H1 (cell line): Measurements from ENCODE around the gene PFDN4. TPM values are rescaled to one million over a fixed set of nuclear protein-coding genes. Genes with fewer than 3 reads are reported as not detected.

Source experiments
- CTCF ChIA-PET: fragments of 300-600 bp; sonication (Branson Sonifier 250); formaldehyde crosslinking; loops from one replicate; lab custom pipeline; 2021; ENCODE audit not compliant: partially characterized antibody; lab: Charles Lee
- POLR2A ChIA-PET: fragments of 300-600 bp; sonication (Branson Sonifier 250); formaldehyde crosslinking; loops from one replicate; lab custom pipeline; 2021; ENCODE audit warnings: inconsistent platforms; ENCODE audit not compliant: partially characterized antibody; lab: Charles Lee
- DNase-seq, 2 experiments: peaks; one replicate each; pipeline versions ENCODE4 v3.0.0 to v3.0.0-alpha.2; 2010 to 2022; ENCODE audit warnings: low spot score in 2 of 2, low read depth in 1 of 2, mixed read lengths in 1 of 2
- FAIRE-seq: peaks from 2 replicates; lab custom pipeline; 2011; peaks lifted over from hg19 to GRCh38; lab: Jason Lieb, UNC
- H2AFZ ChIP-seq: 2 replicates; pipeline ENCODE4 v1.8.1; 2012; ENCODE audit warnings: low read length, inconsistent platforms
- H2AK5ac ChIP-seq: 2 replicates; pipeline ENCODE4 v1.6.1; 2013; ENCODE audit warnings: low read depth, low read length
- H2BK120ac ChIP-seq: replicated peaks from 2 replicates; pipeline ENCODE3; 2013; ENCODE audit warnings: low read depth, low read length, inconsistent platforms
- H2BK12ac ChIP-seq: 2 replicates; pipeline ENCODE4 v1.6.1; 2013; ENCODE audit warnings: low read depth, low read length
- H2BK15ac ChIP-seq: 2 replicates; pipeline ENCODE4 v1.6.1; 2013; ENCODE audit warnings: low read length
- H2BK20ac ChIP-seq: 2 replicates; pipeline ENCODE4 v1.6.1; 2013; ENCODE audit warnings: low read length
- H2BK5ac ChIP-seq: 2 replicates; pipeline ENCODE4 v1.6.1; 2013; ENCODE audit warnings: low read depth, low read length
- H3K14ac ChIP-seq: 2 replicates; pipeline ENCODE4 v1.6.1; 2013; ENCODE audit warnings: inconsistent platforms; ENCODE audit not compliant: insufficient read length
- H3K18ac ChIP-seq: 2 replicates; pipeline ENCODE4 v1.6.1; 2013; ENCODE audit warnings: low read length; ENCODE audit errors: extremely low read depth
- H3K23ac ChIP-seq: 2 replicates; pipeline ENCODE4 v1.6.1; 2013; ENCODE audit warnings: inconsistent platforms; ENCODE audit not compliant: insufficient read length
- H3K23me2 ChIP-seq: 2 replicates; pipeline ENCODE4 v1.6.1; 2013; ENCODE audit warnings: low read depth, low read length
- H3K27ac ChIP-seq: 2 replicates; pipeline ENCODE4 v1.6.1; 2011; ENCODE audit warnings: low read depth, low read length, inconsistent platforms
- H3K27me3 ChIP-seq, 4 experiments: replicated peaks in 1 of 4; 1 replicate in 1 of 4; 2 replicates in 3 of 4; pipeline versions ENCODE4 v1.6.1 to v1.8.1; 2011 to 2013; ENCODE audit warnings: low read length in 3 of 4, mild to moderate bottlenecking in 3 of 4, inconsistent platforms in 2 of 4, mixed read lengths in 2 of 4, moderate library complexity in 1 of 4; ENCODE audit not compliant: control insufficient read depth in 3 of 4, insufficient read depth in 3 of 4; ENCODE audit errors: extremely low read depth in 1 of 4
- H3K36me3 ChIP-seq, 4 experiments: 2 replicates each; pipeline versions ENCODE4 v1.6.1 to v1.8.1; 2011 to 2013; ENCODE audit warnings: mild to moderate bottlenecking in 4 of 4, low read length in 3 of 4, moderate library complexity in 2 of 4, control low read depth in 1 of 4, inconsistent platforms in 1 of 4; ENCODE audit not compliant: insufficient read depth in 4 of 4, control insufficient read depth in 2 of 4
- H3K4ac ChIP-seq: replicated peaks from 2 replicates; pipeline ENCODE3; 2013; ENCODE audit warnings: low read length, low read depth, mixed read lengths, inconsistent platforms; ENCODE audit not compliant: insufficient read length
- H3K4me1 ChIP-seq, 4 experiments: replicated peaks in 1 of 4; 1 replicate in 1 of 4; 2 replicates in 3 of 4; pipeline versions ENCODE4 v1.6.1 to v1.8.1; 2011 to 2013; ENCODE audit warnings: low read length in 3 of 4, inconsistent platforms in 2 of 4, mixed read lengths in 1 of 4; ENCODE audit not compliant: insufficient read depth in 4 of 4, control insufficient read depth in 3 of 4
- H3K4me2 ChIP-seq, 2 experiments: 2 replicates each; pipeline versions ENCODE4 v1.6.1 to v1.8.1; 2011 to 2013; ENCODE audit warnings: low read depth in 2 of 2, low read length in 2 of 2, control low read depth in 1 of 2, inconsistent platforms in 1 of 2, mild to moderate bottlenecking in 1 of 2; ENCODE audit not compliant: insufficient read depth in 1 of 2
- H3K4me3 ChIP-seq, 4 experiments: fragments of 200-600, 300-600 bp in 1 of 4; sonication (generic), shearing (Covaris generic), sonication (Bioruptor Twin) in 1 of 4; 2 replicates each; pipeline versions ENCODE4 v1.5.1 to v1.8.1; 2011 to 2016; ENCODE audit warnings: low read length in 4 of 4, low read depth in 3 of 4, control low read depth in 2 of 4, inconsistent platforms in 2 of 4, mild to moderate bottlenecking in 2 of 4, mixed read lengths in 1 of 4, moderate library complexity in 1 of 4; ENCODE audit not compliant: insufficient read depth in 2 of 4; ENCODE audit errors: extremely low read depth in 1 of 4
- H3K56ac ChIP-seq: replicated peaks from 2 replicates; pipeline ENCODE3; 2013; ENCODE audit warnings: low read depth, mild to moderate bottlenecking, mixed read lengths, low read length, inconsistent platforms; ENCODE audit not compliant: insufficient read length
- H3K79me1 ChIP-seq: 2 replicates; pipeline ENCODE4 v1.6.1; 2013; ENCODE audit warnings: low read depth, low read length, control low read depth
- H3K79me2 ChIP-seq, 2 experiments: 2 replicates each; pipeline versions ENCODE4 v1.6.1 to v1.8.1; 2012 to 2013; ENCODE audit warnings: low read length in 2 of 2, mild to moderate bottlenecking in 2 of 2, inconsistent platforms in 1 of 2; ENCODE audit not compliant: insufficient read depth in 2 of 2, control insufficient read depth in 1 of 2
- H3K9ac ChIP-seq, 4 experiments: replicated peaks in 1 of 4; 1 replicate in 1 of 4; 2 replicates in 3 of 4; pipeline versions ENCODE4 v1.6.1 to v1.8.1; 2011 to 2013; ENCODE audit warnings: low read depth in 3 of 4, low read length in 3 of 4, control low read depth in 2 of 4, mild to moderate bottlenecking in 2 of 4, moderate library complexity in 2 of 4, inconsistent platforms in 1 of 4; ENCODE audit errors: extremely low read depth in 1 of 4
- H3K9me3 ChIP-seq, 2 experiments: 2 replicates each; pipeline versions ENCODE4 v1.6.1 to v1.8.1; 2012 to 2013; ENCODE audit warnings: mild to moderate bottlenecking in 2 of 2, moderate library complexity in 2 of 2, control low read depth in 1 of 2, inconsistent platforms in 1 of 2, low read depth in 1 of 2, low read length in 1 of 2, mixed read lengths in 1 of 2; ENCODE audit not compliant: insufficient read depth in 2 of 2
- H4K20me1 ChIP-seq, 2 experiments: replicated peaks in 1 of 2; 2 replicates each; pipeline versions ENCODE3 to v1.8.1; 2011 to 2013; ENCODE audit warnings: inconsistent platforms in 2 of 2, low read length in 2 of 2, mild to moderate bottlenecking in 1 of 2; ENCODE audit not compliant: insufficient read depth in 2 of 2, control insufficient read depth in 1 of 2
- H4K5ac ChIP-seq: 2 replicates; pipeline ENCODE4 v1.6.1; 2013; ENCODE audit warnings: low read length, low read depth, mixed read lengths, inconsistent platforms; ENCODE audit not compliant: insufficient read length
- H4K8ac ChIP-seq: 2 replicates; pipeline ENCODE4 v1.8.0; 2013; ENCODE audit warnings: mild to moderate bottlenecking, moderate library complexity, low read length, inconsistent platforms; ENCODE audit not compliant: insufficient read depth; ENCODE audit errors: extremely low read depth
- H4K91ac ChIP-seq: replicated peaks from 2 replicates; pipeline ENCODE3; 2013; ENCODE audit warnings: low read length, mixed read lengths, inconsistent platforms; ENCODE audit not compliant: insufficient read length
- ATF3 ChIP-seq: IDR thresholded peaks from 2 replicates; pipeline ENCODE4 v1.6.1; 2011; ENCODE audit warnings: low read depth, mild to moderate bottlenecking, low read length; ENCODE audit not compliant: insufficient read depth
- EZH2 ChIP-seq: fragments of 200-600 bp; sonication (generic); IDR thresholded peaks from 2 replicates; pipeline ENCODE4 v1.7.1; 2012; ENCODE audit warnings: low read depth, mild to moderate bottlenecking, moderate library complexity, low read length, inconsistent platforms; ENCODE audit not compliant: severe bottlenecking
- FOSL1 ChIP-seq: IDR thresholded peaks from 2 replicates; pipeline ENCODE4 v1.6.1; 2011; ENCODE audit warnings: mild to moderate bottlenecking, low read depth, low read length, moderate library complexity; ENCODE audit not compliant: insufficient read depth
- GTF2F1 ChIP-seq: IDR thresholded peaks from 2 replicates; pipeline ENCODE4 v1.6.1; 2012; ENCODE audit warnings: low read depth, low read length, improper control_type of control experiment, borderline replicate concordance
- RAD21 ChIP-seq, 2 experiments: IDR thresholded peaks in 1 of 2; conservative IDR thresholded peaks in 1 of 2; 2 replicates each; pipeline ENCODE4 v1.6.1; 2011; ENCODE audit warnings: low read depth in 2 of 2, low read length in 2 of 2, improper control_type of control experiment in 1 of 2, inconsistent platforms in 1 of 2, mild to moderate bottlenecking in 1 of 2, moderate library complexity in 1 of 2
- RXRA ChIP-seq: IDR thresholded peaks from 2 replicates; pipeline ENCODE4 v1.6.1; 2011; ENCODE audit warnings: low read depth, mild to moderate bottlenecking, low read length, moderate library complexity; ENCODE audit not compliant: insufficient read depth
- SP2 ChIP-seq: IDR thresholded peaks from 2 replicates; pipeline ENCODE4 v1.6.1; 2012; ENCODE audit warnings: mild to moderate bottlenecking, low read length, inconsistent platforms
- SUZ12 ChIP-seq: fragments of 200-600 bp; sonication (generic); IDR thresholded peaks from 2 replicates; pipeline ENCODE4 v1.6.1; 2012; ENCODE audit warnings: mild to moderate bottlenecking, inconsistent platforms, low read length, moderate library complexity, mixed read lengths
- WGBS, 2 experiments: shearing (Covaris generic) in 1 of 2; methylation state at CpG; one replicate each; pipeline versions ENCODE4 v1.1.6 to v1.1.7; 2013 to 2015; ENCODE audit warnings: low lambda C conversion rate in 2 of 2, mixed read lengths in 2 of 2, inconsistent platforms in 1 of 2, low coverage in 1 of 2, missing lambda C conversion rate in 1 of 2; ENCODE audit not compliant: insufficient replicate concordance in 2 of 2, insufficient coverage in 1 of 2, insufficient read length in 1 of 2; ENCODE audit errors: extremely low coverage in 1 of 2, missing lambda C conversion rate in 1 of 2; 5-methylcytosine and 5-hydroxymethylcytosine counted together
- polyA plus RNA-seq, 7 experiments: library from polyadenylated mRNA; depleted of rRNA in 3 of 7; stranded (reverse) in 5 of 7; unstranded in 2 of 7; fragments of >200 nt in 5 of 7; fragments of 200-250 nt in 2 of 7; gene quantifications; 1 replicate in 5 of 7; 2 replicates in 1 of 7; 4 replicates in 1 of 7; pipeline versions ENCODE4 v1.2.1 to v1.2.3, GENCODE V29; 2011 to 2013; ENCODE audit warnings: missing spikeins in 2 of 7, mixed read lengths in 2 of 7
- total RNA-seq: library from RNA; stranded (reverse); fragmentation: NEBNext Ultra II Directional; extraction: Animal tissue kit (Norgen Biotek cat#: 25700); gene quantifications from 2 replicates; pipeline ENCODE4 v1.2.1, GENCODE V29; 2021

PFDN4 gene
- total and polyA plus RNA-seq, 2 of the 8 experiments (the other 6 are each of a cell fraction or from before 2014, with no cell fraction given): 41.9 to 96.8 TPM

- Histone ChIP-seq H2BK15ac (no peak overlapping the region), H4K91ac (no peak overlapping the region), H2BK120ac (no peak overlapping the region), H2BK5ac (no peak overlapping the region), H2AFZ (0 out of 2 replicates have a peak overlapping the region, but pooled peaks have one; percentile 2), H3K18ac (no peak overlapping the region), H4K8ac (no peak overlapping the region), H3K4me3 (peak overlapping the region; percentile 3 to 58 (median 21); a peak in 6 of 8 replicates), H3K23me2 (peaks cover 14% of the 10 kb centered on the region), H2BK12ac (no peak overlapping the region; the same call in 1 of the 2 replicates), H3K27me3 (peaks cover 32 to 55% (median 51%) of the 10 kb centered on the region in 4 experiments), H3K27ac (no peak overlapping the region), H3K4ac (no peak overlapping the region), H2AK5ac (no peak overlapping the region), H3K79me1 (no peaks in the 10 kb centered on the region), H4K5ac (no peak overlapping the region), H3K4me1 (peaks cover 4 to 16% (median 9%) of the 10 kb centered on the region in 4 experiments; a peak in 6 of 7 replicates), H3K23ac (no peak overlapping the region), H4K20me1 (peaks cover 0 to 3% of the 10 kb centered on the region in 2 experiments), H3K56ac (no peak overlapping the region), H3K9ac (no peak overlapping the region), H3K9me3 (no peaks in the 10 kb centered on the region), H2BK20ac (peak overlapping the region; percentile 67; the same call in 1 of the 2 replicates), H3K36me3 (no peaks in the 10 kb centered on the region), H3K4me2 (peak overlapping the region; percentile 51 to 81), H3K14ac (no peak overlapping the region), H3K79me2 (no peaks in the 10 kb centered on the region)
- no peak for TF ChIP-seq RXRA
- TF ChIP-seq ATF3: no peak
- TF ChIP-seq RAD21 (IDR thresholded peaks at IDR 0.05 in 1 of 2, conservative IDR thresholded peaks at IDR 0.05 in 1 of 2; ENCODE audit: low read depth in 2 of 2, low read length in 2 of 2): no peak
- no peak for TF ChIP-seq FOSL1
- peak; percentile 59; the same call in 1 of the 2 replicates for TF ChIP-seq SUZ12
- no peak for TF ChIP-seq SP2
- peak; percentile 12 for TF ChIP-seq EZH2
- TF ChIP-seq GTF2F1: no peak
- WGBS, 2 experiments: 11% methylated on average over 18 of the region's 18 CpGs; no CpG with 5 or more reads in 1 of the 2 experiments
- no peak for FAIRE-seq
- DNase-seq: peak in 1 of 2 experiments; percentile 47
- POLR2A ChIA-PET: interaction anchor here (0.6 to 1.8 kb wide), 2 partner anchors 33 to 65 kb away, joined by 3 to 4 read pairs; partner anchors contain the start of gene PFDN4
- CTCF ChIA-PET: interaction anchor here (0.6 to 2.2 kb wide), 7 partner anchors 9 to 419 kb away, joined by 3 to 12 read pairs (median 4); partner anchors contain the start of gene PFDN4
Observed at GRCh38 chr20:54174457-54175175, 33.3 kb upstream of the PFDN4 start.
